ENCODE results near the gene FGD3. TPM values are rescaled to one million over a fixed set of nuclear protein-coding genes. Genes with fewer than 3 reads are reported as not detected.
A peak's percentile ranks its signal among the peaks of the same experiment; 100 is the strongest.

Gene FGD3
- total and polyA plus RNA-seq, 4 donors, result 1.6 to 6.2 (median 3.6) TPM

GRCh38 chr9:93011114-93011513 is 63.8 kb downstream of the FGD3 start:
- WGBS, result 96% methylated on average over 8 of the region's 8 CpGs
- peak; percentile 24 for DNase-seq (ENCODE audit: low spot score)

GRCh38 chr9:93012963-93013855 is 65.9 kb downstream of the FGD3 start:
- no peak overlapping the region for H3K27ac ChIP-seq (ENCODE audit: low read depth in 1 of 2, low read length in 2 of 2)
- no peak for DNase-seq (ENCODE audit: low spot score)
- no peak for TF ChIP-seq HNF4G (IDR thresholded peaks at IDR 0.05)
- TF ChIP-seq RXRA (IDR thresholded peaks at IDR 0.05), result no peak
- no peak for TF ChIP-seq RAD21 (IDR thresholded peaks at IDR 0.05)
- TF ChIP-seq YY1 (IDR thresholded peaks at IDR 0.05), result no peak
- TF ChIP-seq FOXA2 (IDR thresholded peaks at IDR 0.05), result no peak
- no peak for TF ChIP-seq ZBTB33 (IDR thresholded peaks at IDR 0.05)
- TF ChIP-seq CTCF (IDR thresholded peaks at IDR 0.05; ENCODE audit: low read depth, low read length, missing input control), result no peak
- TF ChIP-seq ATF3 (IDR thresholded peaks at IDR 0.05), result no peak
- TF ChIP-seq GABPA (IDR thresholded peaks at IDR 0.05 in 1 of 2, conservative IDR thresholded peaks at IDR 0.05 in 1 of 2), result no peak
- no peak for TF ChIP-seq REST (IDR thresholded peaks at IDR 0.05)
- no peak for TF ChIP-seq TAF1 (conservative IDR thresholded peaks at IDR 0.05)
- no peak for TF ChIP-seq SP1 (IDR thresholded peaks at IDR 0.05)
- TF ChIP-seq EGR1 (IDR thresholded peaks at IDR 0.05; ENCODE audit: low read depth in 2 of 2), result no peak
- no peak for TF ChIP-seq JUND (IDR thresholded peaks at IDR 0.05)
- TF ChIP-seq HNF4A (conservative IDR thresholded peaks at IDR 0.05), result no peak
- no peaks in the 10 kb centered on the region for H3K4me1 ChIP-seq (ENCODE audit: control insufficient read depth in 4 of 4, insufficient read depth in 4 of 4, low read length in 3 of 4)
- H3K27me3 ChIP-seq (ENCODE audit: control insufficient read depth in 4 of 4, insufficient read depth in 4 of 4, low read length in 3 of 4), result no peaks in the 10 kb centered on the region
- H3K4me3 ChIP-seq (ENCODE audit: low read depth in 1 of 3, low read length in 3 of 3), result no peak overlapping the region
- no peak overlapping the region for H3K9ac ChIP-seq (ENCODE audit: low read depth in 1 of 2, low read length in 2 of 2)
- 95% methylated on average over 14 of the region's 14 CpGs for WGBS
- no peaks in the 10 kb centered on the region for H3K36me3 ChIP-seq (ENCODE audit: control insufficient read depth in 4 of 4, insufficient read depth in 3 of 4, low read depth in 1 of 4, low read length in 3 of 4)
- no peaks in the 10 kb centered on the region for H3K9me3 ChIP-seq (ENCODE audit: control insufficient read depth in 4 of 4, low read length in 3 of 4)

More at GRCh38 chr9:93011114-93011513, 63.8 kb downstream of the FGD3 start:
- Histone ChIP-seq H3K4me3 (ENCODE audit: low read depth in 1 of 3, low read length in 3 of 3) (no peak overlapping the region), H3K27me3 (ENCODE audit: control insufficient read depth in 4 of 4, insufficient read depth in 4 of 4, low read length in 3 of 4) (no peaks in the 10 kb centered on the region), H3K4me1 (ENCODE audit: control insufficient read depth in 4 of 4, insufficient read depth in 4 of 4, low read length in 3 of 4) (no peaks in the 10 kb centered on the region), H3K9ac (ENCODE audit: low read depth in 1 of 2, low read length in 2 of 2) (no peak overlapping the region), H3K27ac (ENCODE audit: low read depth in 1 of 2, low read length in 2 of 2) (no peak overlapping the region), H3K36me3 (ENCODE audit: control insufficient read depth in 4 of 4, insufficient read depth in 3 of 4, low read depth in 1 of 4, low read length in 3 of 4) (peaks cover 0 to 2% (median 0%) of the 10 kb centered on the region in 4 donors), H3K9me3 (ENCODE audit: control insufficient read depth in 4 of 4, low read length in 3 of 4) (no peaks in the 10 kb centered on the region)
- no peak for TF ChIP-seq HNF4A (conservative IDR thresholded peaks at IDR 0.05)
- TF ChIP-seq FOXA2 (IDR thresholded peaks at IDR 0.05), result no peak
- no peak for TF ChIP-seq ZBTB33 (IDR thresholded peaks at IDR 0.05)

All from liver (tissue), 9 donors.